Measurements from ENCODE around the gene DRC3.

The DRC3 gene

DNA sequence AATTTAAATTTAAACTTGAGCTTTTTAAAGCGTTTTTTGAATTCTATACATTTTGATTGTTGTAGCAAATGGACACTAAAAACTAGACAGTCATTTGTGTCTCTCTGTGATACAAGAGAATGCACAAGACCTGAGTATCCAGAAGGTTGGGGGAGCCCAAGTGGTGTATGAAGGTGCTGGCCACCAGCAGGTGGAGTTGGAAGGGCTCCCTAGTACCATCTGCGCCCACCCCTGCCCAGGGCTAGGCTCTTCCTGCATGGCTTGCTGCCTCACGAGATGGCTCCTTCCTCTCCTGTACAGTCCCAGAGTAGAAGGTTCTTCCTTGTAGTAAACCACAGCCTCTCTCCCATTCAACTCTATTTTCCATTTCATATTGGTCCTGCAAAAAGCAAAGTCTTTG, 83.6 kb downstream of the DRC3 start:
- no peak for DNase-seq (ENCODE audit: low read depth)

DNA sequence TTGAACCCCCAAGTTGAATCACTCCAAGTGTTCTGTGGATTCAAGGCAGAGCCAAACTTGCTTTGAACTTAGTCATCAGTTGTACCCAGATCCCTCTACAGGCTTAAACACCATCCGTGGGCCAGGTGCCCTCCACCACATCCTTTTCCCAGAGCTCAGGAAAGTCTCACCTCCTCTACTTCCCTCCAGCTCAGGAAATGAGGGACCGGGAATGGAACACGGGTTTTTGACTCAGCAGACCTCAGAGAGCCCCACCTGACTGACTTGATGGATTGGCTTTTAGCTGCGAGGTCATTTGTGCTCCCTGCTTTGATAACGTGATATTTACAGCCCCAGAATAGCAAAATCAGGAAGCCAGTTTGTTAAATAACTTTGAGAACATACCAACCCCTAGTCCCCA, 86.6 kb downstream of the DRC3 start:
- DNase-seq (ENCODE audit: low read depth) = no peak

DNA sequence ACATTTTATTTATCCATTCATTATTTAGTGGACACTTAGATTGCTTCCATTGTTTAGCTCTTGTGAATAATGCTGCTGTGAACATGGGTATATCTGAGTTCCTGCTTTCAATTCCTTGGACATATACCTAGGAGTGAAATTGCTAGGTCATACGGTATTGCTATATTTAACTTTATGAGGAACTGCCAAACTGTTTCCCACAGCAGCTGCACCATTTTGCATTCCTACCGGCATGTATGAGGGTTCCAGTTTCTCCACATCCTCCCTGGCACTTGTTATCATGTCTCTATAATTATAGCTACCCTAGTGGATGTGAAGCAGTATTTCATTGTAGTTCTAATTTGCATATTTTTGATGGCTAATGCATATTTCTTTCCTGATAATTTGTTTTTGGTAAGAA, 91.4 kb downstream of the DRC3 start:
- DNase-seq (ENCODE audit: low read depth) = no peak

DNA sequence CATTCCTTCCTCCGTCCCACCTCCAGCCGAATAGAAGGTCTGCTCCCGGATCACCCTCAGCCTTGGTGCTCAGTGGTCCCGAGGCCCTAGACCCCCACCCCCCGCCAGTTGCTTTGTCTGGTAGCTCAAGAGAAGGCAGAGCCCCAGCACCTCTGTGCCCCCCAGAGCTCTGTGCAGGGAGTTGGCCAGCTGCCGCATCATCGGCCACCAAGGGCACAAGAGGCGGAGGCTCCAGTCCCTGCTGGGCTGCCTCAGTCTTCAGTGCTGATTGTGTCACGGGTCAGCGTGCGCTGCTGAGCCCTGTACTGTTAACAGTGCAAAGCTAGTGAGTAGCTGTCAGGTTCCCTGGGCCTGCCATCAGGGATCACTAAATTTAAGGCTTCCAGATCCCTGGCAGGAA, 92.9 kb downstream of the DRC3 start:
- DNase-seq (ENCODE audit: low read depth) = no peak

Measured in amniotic epithelial cell (primary cell).